ENCODE results near the gene EXOC2.
A peak's percentile ranks its signal among the peaks of the same experiment; 100 is the strongest.

The EXOC2 gene

DNA sequence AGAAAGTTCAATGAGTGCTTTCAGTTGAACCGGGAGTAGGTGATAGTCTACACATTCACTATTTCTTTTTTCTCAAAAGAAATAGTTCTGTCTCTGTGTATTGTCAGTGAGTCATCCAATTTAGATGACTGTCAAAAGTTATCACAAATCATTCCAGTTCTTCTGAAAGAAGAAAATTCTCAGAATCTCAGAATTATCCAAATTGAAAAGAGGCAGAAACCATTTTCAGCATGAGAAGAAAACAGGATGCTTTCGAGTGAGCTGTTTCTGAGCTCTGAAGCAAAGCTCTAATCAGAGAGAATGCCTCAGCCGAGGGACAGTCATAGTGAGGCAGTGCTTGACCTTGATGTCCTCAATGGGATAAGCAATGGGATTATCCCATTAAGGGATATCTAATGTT, 134.0 kb downstream of the EXOC2 start:
- peaks cover 48% of the 10 kb centered on the region for H3K36me3 ChIP-seq (ENCODE audit: low read depth)
- no peak for ATAC-seq (ENCODE audit: low read depth)
- no peak for TF ChIP-seq CTCF (IDR thresholded peaks at IDR 0.05; ENCODE audit: poor library complexity, severe bottlenecking)
- no peaks in the 10 kb centered on the region for H3K9me3 ChIP-seq (ENCODE audit: severe bottlenecking)
- H3K27ac ChIP-seq (ENCODE audit: poor library complexity, severe bottlenecking): no peak overlapping the region
- H3K4me1 ChIP-seq (ENCODE audit: insufficient read depth, poor library complexity, severe bottlenecking): peaks cover 9% of the 10 kb centered on the region
- H3K27me3 ChIP-seq (ENCODE audit: insufficient read depth, poor library complexity, severe bottlenecking): no peaks in the 10 kb centered on the region
- no peak for DNase-seq (ENCODE audit: low spot score)
- no peak overlapping the region for H3K4me3 ChIP-seq (ENCODE audit: severe bottlenecking)

- Histone ChIP-seq H3K27ac (ENCODE audit: poor library complexity, severe bottlenecking) (no peak overlapping the region), H3K4me1 (ENCODE audit: insufficient read depth, poor library complexity, severe bottlenecking) (peaks cover 9% of the 10 kb centered on the region), H3K36me3 (ENCODE audit: low read depth) (peaks cover 40% of the 10 kb centered on the region), H3K4me3 (ENCODE audit: severe bottlenecking) (no peak overlapping the region), H3K27me3 (ENCODE audit: insufficient read depth, poor library complexity, severe bottlenecking) (no peaks in the 10 kb centered on the region), H3K9me3 (ENCODE audit: severe bottlenecking) (no peaks in the 10 kb centered on the region)
- DNase-seq (ENCODE audit: low spot score) (no peak), ATAC-seq (ENCODE audit: low read depth) (no peak)
- TF ChIP-seq CTCF (IDR thresholded peaks at IDR 0.05; ENCODE audit: poor library complexity, severe bottlenecking): peak; percentile 36
Observed at GRCh38 chr6:558089-558488, 134.8 kb downstream of the EXOC2 start.

GRCh38 chr6:551829-552350, 141.0 kb downstream of the EXOC2 start:
- Histone ChIP-seq H3K36me3 (ENCODE audit: low read depth) (peaks cover 37% of the 10 kb centered on the region), H3K9me3 (ENCODE audit: severe bottlenecking) (no peaks in the 10 kb centered on the region), H3K27ac (ENCODE audit: poor library complexity, severe bottlenecking) (no peak overlapping the region), H3K4me1 (ENCODE audit: insufficient read depth, poor library complexity, severe bottlenecking) (no peaks in the 10 kb centered on the region), H3K27me3 (ENCODE audit: insufficient read depth, poor library complexity, severe bottlenecking) (no peaks in the 10 kb centered on the region), H3K4me3 (ENCODE audit: severe bottlenecking) (no peak overlapping the region)
- DNase-seq (ENCODE audit: low spot score): no peak
- TF ChIP-seq CTCF (IDR thresholded peaks at IDR 0.05; ENCODE audit: poor library complexity, severe bottlenecking): no peak
- no peak for ATAC-seq (ENCODE audit: low read depth)

DNA sequence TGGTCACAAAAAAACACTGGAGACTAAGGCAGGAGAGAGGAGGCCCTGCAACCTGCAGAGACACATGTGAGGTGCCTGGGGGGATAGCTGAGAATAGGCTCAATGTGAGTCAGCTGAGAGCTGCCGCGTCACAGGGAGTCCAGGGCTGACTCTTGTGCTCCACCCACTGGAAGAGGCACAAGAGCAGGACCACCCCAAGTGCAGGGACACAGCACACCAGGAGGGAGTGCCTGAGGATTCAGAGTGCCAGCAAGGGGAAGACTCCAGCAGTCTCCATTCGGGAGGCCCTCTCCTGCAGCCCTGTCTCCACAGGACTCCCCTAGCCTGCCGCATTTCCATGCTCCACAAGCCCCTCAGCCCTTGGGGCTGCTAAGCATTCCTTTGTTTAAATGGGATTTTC, 141.5 kb downstream of the EXOC2 start:
- Histone ChIP-seq H3K4me1 (ENCODE audit: insufficient read depth, poor library complexity, severe bottlenecking) (no peaks in the 10 kb centered on the region), H3K27ac (ENCODE audit: poor library complexity, severe bottlenecking) (no peak overlapping the region), H3K9me3 (ENCODE audit: severe bottlenecking) (no peaks in the 10 kb centered on the region), H3K4me3 (ENCODE audit: severe bottlenecking) (no peak overlapping the region), H3K27me3 (ENCODE audit: insufficient read depth, poor library complexity, severe bottlenecking) (no peaks in the 10 kb centered on the region), H3K36me3 (ENCODE audit: low read depth) (peaks cover 39% of the 10 kb centered on the region)
- DNase-seq (ENCODE audit: low spot score) (no peak), ATAC-seq (ENCODE audit: low read depth) (peak; percentile 87)
- peak; percentile 16 for TF ChIP-seq CTCF (IDR thresholded peaks at IDR 0.05; ENCODE audit: poor library complexity, severe bottlenecking)

DNA sequence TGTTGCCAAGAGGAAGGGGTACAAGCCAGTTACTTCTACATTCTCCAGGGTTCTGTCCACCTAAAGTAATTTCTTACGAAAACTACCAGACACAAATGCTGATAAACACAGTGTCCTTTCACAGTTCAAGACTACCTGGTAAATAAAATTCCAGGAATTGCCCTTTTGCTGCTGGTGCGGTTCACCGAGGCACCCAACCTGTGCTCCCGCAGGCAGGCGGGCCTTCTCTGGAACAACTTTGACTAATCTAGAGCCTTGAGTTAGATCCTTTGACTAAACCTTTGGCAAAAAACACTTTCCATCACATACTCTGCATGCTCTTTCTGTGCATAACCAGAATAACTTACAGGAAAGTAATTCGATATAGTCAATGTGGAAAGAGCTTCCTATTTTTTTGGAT, 143.0 kb downstream of the EXOC2 start:
- H3K27ac ChIP-seq (ENCODE audit: poor library complexity, severe bottlenecking): no peak overlapping the region
- DNase-seq (ENCODE audit: low spot score): no peak
- H3K4me1 ChIP-seq (ENCODE audit: insufficient read depth, poor library complexity, severe bottlenecking): no peaks in the 10 kb centered on the region
- ATAC-seq (ENCODE audit: low read depth): no peak
- no peaks in the 10 kb centered on the region for H3K27me3 ChIP-seq (ENCODE audit: insufficient read depth, poor library complexity, severe bottlenecking)
- TF ChIP-seq CTCF (IDR thresholded peaks at IDR 0.05; ENCODE audit: poor library complexity, severe bottlenecking): no peak
- no peak overlapping the region for H3K4me3 ChIP-seq (ENCODE audit: severe bottlenecking)
- H3K9me3 ChIP-seq (ENCODE audit: severe bottlenecking): no peaks in the 10 kb centered on the region
- H3K36me3 ChIP-seq (ENCODE audit: low read depth): peaks cover 26% of the 10 kb centered on the region

All from RWPE2 (cell line).